Fibroblast of peridontal ligament (primary cell): ENCODE measurements around the gene STX10.

Experiments
- DNase-seq: peaks from one replicate; pipeline ENCODE4 v3.0.0-alpha.2; 2010; ENCODE audit errors: extremely low read depth

Gene STX10

DNA sequence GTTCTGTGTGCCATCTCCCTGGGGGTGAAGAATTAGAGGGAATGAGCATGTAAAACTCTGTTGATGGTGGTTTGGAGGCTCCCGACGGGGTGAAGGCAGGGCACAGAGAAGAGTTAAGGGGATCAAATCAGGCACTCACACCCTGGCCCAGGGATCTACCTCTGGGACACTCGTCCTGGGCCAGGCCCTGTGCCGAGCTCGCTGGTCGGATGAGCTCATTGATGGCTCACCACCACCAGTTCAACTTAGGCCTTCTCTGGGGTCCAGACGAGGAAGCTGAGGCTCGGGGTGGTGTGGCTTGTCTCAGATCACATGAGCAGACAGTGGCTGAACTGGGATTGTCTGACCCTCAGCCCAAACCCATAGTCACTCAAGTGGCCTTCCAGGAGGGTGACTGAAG is 30.5 kb downstream of the STX10 start:
- no peak for DNase-seq

DNA sequence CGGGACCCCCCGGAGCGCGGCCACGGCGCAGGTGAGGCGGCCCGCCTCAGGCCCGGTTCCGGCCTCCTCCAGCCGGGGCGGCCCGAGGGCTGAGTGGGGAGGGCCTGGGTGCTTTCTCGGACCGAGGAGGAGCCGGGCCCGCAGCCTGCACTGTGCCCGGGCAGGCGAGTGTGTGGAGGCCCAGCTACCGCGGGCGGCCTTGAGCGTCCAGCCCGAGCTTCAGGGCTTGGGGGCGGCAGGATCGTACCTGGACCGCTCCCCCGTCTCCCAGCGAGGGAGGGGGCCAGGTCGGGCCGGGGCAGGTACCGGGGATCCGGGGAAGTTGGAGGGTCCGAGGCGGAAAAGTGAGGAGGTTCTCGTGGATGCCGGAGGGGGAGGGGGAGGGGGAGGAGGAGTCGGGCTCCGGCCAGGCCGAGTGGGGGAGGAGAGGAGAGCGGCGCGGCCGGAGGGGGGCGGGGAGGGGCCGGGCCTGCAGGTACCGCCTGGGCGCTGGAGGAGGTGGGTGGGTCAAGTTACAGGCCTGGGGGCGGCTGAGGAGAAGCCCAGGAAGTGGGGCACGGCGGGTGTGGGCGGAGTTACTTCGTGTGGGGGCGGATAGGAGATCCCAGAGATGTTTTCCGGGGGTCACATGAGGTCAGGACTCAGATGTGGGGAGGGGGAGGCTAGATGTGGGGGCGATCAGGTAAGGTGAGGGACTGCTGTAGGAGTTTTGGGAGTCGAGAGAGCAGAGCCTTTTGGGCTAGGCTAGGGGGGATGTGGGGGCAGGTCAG is 31.6 kb downstream of the STX10 start:
- no peak for DNase-seq

DNA sequence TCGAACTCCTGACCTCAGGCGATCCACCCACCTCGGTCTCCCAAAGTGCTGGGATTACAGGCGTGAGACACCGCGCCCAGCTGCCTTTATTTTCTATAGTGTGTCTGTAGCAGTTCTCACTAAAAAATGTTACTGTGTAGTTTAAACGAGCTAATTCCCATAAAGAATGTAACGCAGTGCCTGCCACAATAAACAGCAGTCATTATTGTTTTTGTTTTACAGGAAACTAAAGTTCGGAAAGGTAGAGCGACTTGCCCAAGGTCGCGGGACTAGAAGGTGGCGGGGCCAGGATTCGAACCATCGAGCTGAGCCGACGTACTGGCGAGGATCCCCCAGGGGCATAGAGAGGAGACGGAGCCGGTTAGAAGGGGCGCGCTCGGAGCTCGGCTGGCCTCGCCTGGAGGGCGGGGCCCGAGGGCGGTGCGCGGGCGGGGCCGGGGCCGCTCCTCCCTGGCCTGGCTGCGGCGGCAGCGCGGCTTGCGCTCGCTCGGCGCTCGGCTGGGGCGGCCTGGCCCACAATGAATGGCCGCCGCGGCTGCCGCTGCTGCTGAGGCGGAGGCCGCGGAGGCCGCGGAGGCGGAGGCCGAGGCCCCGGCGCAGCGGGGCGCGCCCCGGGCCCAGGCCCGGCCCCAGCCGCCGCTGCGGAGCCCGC is 32.3 kb downstream of the STX10 start, which contains the start of gene NACC1:
NACC1 (plus strand) TSS at position 493 of the 652 bp plus-strand sequence. CDS start 16,944 bp downstream, outside the sequence.
- DNase-seq, result peak; percentile 79

DNA sequence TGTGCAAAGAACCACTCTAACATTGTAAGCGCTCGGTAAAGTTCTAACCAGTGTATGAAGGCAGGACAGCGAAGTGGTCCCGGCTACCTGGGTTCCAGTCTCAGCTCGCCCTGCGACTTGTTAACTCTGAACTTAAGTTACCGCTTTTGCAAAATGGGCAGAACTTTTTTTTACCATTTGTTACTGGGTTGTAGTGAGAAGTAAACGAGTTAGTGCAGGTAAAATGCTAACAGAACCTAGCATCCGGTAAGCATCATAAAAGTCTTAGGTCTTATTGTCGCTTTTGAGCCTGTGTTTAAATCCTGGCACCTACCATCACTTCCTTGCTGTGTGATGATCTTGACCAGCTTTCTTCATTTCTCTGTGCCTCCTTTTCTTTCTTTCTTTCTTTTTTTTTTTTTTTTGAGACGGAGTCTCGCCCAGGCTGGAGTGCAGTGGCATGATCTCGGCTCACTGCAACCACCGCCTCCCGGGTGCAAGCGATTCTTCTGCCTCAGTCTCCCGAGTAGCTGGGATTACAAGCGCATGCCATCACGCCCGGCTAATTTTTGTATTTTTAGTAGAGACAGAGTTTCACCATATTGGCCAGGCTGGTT is 32.9 kb downstream of the STX10 start:
- DNase-seq, result no peak

DNA sequence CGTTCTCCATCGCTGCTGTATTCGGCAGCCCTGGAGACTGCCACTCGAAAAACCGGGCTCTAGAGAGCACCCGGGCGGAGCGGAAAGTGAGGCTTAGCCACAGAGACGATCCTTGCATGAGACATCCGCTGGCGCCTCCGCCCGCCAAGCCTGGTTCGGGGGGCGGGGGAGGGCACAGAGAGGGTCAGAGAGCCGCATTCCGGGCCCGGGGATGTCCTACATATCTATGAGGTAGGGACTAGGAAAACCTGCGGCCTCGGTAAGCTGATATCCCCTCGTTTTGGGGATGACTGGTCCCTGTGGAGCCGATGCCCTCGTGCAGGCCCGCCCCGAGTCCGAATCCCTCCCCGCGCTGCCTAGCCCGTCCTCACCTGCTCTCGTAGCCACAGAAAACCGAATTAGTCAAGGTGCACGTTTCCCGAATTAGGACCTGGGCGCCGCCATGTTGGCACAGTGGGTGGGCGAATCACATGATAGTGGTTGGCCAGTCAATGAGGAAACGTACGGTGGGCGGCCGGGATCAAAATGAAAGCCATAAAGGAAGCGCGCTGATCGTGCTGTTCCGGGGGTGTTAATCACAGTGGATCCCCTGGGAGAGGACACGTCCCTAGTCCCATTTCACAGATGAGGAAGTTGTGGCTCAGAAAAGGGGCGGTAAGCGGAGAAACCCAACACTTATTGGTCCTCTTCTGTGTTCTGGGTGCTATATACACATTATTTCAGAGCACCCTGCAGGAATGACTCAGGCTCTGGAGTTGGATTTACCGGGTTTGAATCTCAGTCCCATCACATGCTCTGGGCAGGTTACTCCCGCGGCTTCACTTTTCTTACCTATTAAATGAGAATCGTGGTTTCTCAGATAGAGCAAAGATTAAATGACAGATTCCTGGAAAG is 33.6 kb downstream of the STX10 start, which contains the start of gene TRMT1:
TRMT1 (minus strand) TSS at position 459 of the 894 bp plus-strand sequence; CDS start at position 118, 341 bp downstream.
- peak; percentile 91 for DNase-seq

DNA sequence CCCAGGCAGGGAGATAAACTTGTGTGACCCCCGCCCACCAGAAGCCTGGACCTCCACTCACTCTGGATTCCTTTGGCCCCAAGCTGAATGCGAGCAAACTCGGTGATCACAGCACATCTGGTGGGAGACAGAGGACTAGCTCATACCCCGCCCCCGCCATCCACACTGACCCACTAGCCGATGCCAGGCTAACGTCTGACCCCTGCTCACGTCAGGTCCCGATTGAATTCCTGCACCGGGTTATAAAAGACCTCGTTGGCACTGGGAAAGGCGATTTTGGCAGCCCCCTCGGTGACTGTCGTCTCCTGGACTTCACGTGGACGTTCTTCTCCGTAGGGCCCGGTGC is 34.3 kb downstream of the STX10 start:
- DNase-seq, result no peak

DNA sequence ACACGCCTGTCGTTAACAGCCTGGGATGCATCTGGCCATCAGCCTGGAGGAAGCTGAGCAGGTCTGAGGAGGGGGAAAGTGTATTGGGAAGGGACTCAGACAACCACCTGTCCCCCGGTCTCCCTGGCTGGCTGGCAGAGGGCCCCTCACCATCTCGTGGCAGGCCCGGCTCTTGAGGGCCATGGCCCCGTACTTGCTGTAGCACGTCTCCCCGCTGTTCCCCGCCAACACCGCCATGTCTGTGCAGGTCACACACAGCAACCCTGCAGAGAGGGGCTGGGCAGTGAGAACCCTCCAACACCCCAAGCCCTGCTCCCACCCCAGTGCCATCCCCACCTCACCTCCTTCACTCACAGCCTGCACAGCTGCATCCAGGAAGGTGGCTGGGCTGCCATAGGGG is 37.6 kb downstream of the STX10 start:
- DNase-seq, result no peak

DNA sequence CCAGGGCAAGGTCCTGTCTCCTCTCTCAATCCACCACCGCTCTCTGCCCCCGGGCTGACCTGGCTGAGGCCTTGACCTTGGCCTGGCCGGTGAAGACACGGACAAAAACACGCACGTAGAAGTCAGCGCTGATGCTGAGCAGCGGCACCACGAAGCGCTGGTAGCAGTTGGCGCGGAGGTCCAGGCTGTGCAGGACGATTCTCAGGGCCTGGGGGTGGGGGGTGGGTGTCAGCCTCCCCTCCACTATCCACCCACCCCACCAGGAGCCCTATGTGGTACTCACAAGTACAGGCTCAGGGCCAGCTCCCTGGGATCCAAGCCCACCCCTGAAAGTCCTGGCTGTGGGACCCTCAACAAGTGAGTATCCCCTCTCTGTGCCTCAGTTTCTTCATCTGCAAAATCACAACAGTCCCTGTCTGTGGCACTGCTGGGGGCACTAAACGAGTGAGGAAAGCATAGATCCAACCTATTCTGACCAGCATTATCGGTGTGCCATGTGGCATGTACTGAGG is 40.0 kb downstream of the STX10 start:
- no peak for DNase-seq

DNA sequence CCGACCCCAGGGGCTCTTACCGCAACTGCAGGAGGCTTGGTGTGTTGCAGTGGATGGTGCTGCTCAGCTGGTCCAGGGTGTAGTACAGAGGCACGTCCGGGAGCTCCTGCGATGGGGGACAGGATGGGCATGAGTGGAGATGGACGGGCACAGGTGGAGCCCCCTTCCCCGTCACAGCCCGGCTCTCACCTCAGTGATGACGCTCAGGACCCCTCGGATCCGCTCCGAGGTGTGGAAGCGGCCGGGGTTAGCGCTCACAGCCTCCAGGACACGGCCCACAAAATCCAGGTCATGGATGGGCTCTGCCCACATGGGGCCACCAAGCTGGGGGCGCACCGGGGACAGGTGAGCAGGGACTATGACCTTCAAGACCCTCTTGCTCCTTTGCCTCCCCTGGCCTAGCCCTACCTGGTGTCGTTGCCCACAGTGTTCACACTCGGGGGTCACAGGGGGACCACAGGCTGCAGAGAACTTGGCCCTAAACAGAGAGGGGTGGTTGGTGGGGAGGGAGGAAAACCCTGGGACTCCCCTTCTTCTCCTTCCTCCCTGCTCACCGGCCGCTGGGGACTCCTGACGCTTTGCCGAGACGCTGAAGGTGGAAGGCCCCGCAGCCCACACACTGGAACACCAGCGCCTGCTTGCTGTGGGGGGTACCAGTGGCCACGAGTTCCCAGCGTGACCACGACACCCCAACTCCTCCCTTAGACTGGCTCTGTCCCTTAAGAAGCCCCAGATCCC is 40.6 kb downstream of the STX10 start:
- no peak for DNase-seq

DNA sequence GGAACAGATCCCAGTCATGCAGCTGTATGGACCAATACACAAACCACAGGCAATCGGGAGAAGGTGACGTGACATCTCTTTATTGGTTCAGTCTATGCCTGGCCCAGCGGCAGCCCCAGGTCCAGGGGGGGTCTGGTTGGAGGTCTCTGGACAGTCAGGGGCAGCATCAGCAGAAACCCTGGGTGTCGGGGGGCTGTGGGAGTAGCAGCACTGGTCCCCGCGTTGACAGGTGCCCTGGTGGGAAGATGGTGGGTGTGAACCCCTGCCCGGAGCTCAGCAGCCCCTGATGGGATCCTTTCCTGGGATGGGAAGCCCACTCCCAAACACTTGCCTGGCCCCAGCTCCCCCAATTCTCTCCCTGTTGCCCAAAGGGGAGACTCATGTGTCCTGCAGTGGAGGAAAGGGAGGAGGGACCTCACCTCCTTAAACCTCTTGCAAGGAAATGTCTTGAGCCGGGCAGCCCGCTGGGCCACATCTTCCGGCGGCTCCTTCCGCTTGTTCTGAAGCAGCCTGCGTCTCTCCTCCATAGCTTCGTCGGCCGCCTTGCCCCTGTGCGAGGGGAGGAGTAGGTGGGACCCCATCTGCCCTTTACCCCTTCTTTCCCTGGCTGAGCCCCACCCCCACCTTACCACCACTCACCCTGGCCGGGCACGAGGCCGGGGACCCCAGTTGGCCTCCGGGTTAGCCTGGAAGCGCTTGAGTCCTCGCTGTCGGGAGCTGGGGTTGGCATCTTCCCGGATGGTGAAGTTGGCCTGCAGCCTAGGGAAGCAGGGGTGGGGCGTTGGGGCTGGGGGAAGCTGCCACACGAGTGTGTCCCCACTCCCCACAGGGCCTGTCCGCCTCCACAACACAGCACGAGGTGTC is 45.1 kb downstream of the STX10 start:
- no peak for DNase-seq

DNA sequence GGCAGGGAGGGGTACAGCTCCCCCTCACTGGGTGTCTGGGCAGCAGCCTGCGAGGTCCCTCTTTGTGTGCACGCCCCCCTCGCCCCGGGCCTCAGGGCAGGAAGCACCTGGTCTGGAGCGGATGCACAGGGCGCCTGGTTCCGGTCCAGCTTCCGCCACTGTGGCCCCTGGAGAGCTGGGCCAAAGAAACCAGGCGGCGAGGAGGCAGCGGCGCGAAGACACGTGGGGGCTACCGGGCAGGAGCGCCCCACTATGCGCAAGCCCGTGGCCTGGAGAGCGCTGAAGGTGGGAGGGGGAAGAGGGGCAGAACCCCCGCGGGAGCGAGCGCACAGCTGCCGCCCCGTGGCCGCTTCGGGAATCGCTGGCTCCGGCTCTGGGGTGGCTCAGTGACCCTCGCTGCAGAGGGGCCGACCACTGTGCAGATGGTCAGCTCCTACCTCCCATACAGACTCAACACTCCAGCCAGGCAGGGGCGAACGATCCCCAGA is 45.8 kb downstream of the STX10 start:
- no peak for DNase-seq

DNA sequence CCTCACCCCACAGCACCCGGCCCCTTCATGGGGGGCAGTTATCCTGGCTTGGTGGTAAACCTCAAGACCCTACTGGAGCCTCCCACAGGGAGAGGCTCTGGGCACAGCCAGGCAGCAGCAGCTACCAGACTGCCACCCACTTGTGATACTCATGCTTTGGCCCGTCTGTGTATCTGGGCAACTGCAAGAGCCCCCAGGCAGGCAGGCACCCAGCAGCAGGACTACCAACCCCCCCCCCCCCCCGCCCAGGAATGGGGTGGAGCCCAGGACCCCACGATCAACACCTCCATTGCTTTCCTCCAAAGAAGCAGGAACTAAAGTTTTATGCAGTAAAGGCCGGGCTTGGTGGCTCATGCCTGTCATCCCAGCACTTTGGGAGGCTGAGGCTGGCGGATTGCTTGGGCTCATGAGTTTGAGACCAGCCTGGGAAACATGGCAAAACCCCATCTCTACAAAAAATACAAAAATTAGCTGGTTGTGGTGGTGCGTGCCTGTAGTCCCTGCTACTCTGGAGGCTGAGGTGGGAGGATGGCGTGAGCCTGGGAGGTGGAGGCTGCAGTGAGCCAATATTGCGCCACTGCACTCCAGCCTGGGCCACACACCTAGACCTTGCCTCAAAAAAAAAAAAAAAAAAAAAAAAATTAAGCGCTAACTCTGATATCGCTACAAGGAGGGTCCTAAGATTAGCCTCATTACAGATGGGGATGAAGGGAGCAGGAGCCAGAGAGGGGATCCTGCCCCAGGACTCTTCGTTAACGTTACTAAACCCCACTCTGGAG is 46.4 kb downstream of the STX10 start:
- no peak for DNase-seq

DNA sequence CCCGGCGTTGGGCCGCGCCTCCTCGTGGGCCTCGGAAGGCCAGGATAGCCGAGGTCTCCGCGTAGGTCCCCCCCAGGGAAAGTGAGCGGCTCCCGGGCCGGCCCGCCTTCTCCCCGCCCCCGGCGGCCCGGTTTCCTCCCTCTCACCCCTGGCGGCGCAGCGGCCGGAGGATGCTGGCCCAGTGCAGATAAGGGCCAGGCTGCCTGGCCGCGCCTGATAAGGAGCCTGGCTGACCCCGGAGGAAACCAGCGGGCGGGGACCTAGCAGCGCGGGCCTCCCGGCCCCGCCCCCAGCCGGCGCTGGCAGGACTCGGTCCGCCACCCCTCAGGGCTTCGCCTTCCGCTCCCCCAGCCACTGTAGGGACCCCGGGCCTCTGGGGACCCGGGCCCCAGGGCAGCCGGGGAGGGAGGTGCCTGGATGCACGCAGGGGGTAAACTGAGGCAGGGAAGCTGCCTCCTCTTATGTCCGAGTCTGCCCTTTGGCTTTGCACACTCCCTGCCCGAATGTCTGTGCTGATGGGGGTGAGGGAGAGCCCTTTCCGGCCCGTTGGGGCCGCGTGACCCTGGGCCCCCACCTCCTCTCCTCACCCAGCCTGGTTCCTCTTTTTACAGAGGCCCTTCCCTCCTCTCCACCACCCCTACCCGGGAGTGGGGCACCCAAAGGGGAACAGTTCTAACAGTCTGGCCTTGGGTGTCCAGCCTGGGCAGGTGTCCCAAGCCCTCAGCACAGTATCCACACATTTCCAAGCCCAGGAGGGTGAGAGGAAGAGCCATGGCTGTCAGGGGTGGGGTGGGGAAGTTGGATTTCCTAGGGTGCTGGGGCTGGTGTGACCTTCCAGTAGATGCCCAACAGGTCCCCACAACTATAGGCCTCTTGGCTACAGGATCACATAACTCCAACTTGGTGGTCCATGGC is 47.3 kb downstream of the STX10 start, which contains the start of gene LYL1:
LYL1 (minus strand) TSS at position 193 of the 915 bp plus-strand sequence. CDS start 1,687 bp downstream, outside the sequence.
- DNase-seq, result no peak

DNA sequence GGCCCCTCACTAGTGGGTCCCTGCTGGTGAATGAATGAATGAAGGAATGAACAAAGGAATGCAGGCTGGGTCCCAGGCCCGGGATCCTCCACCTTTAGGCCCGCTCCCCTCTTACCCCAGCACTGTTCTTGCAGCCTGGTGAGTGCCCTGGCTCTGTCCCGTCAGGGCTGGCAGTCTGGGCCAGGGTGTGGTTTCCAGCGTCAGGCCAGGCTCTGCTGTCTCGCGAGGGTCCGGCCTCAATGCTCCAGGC is 47.8 kb downstream of the STX10 start:
- peak; percentile 53 for DNase-seq

DNA sequence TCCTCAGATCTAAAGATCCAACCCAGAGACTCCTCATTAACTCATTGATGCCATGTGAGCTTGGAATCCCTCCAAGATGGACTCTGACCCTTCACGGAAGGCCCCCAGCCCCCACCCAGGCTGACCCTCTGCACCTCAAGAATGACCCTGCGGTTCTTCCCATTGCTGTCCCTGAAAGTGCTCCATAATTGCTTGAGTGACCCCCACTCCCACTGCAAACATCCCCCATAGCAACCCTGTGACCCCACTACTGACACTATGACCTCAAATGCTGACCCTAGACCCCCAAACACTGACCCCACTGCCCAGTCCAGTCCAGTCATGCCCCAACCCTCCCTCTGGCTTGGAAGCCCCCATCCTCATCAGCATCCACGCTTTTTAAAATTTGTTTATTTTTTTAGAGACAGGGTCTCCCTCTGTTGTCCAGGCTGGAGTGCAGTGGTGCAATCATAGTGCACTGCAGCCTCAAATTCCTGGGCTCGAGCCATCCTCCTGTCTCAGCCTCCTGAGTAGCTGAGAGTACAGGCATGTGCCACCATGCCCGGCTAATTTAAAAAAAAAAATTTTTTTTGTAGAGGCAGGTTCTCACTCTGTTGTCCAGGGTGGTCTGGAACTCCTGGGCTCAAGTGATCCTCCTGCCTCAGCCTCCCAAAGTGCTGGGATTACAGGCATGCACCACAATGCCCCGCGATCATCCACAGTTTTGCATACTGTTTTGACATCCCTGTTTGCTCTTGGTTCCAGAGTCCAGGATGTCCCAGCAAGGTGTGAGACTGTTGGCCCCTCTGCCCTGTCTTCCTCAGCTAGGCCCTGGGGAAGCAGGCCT is 48.4 kb downstream of the STX10 start:
- no peak for DNase-seq

DNA sequence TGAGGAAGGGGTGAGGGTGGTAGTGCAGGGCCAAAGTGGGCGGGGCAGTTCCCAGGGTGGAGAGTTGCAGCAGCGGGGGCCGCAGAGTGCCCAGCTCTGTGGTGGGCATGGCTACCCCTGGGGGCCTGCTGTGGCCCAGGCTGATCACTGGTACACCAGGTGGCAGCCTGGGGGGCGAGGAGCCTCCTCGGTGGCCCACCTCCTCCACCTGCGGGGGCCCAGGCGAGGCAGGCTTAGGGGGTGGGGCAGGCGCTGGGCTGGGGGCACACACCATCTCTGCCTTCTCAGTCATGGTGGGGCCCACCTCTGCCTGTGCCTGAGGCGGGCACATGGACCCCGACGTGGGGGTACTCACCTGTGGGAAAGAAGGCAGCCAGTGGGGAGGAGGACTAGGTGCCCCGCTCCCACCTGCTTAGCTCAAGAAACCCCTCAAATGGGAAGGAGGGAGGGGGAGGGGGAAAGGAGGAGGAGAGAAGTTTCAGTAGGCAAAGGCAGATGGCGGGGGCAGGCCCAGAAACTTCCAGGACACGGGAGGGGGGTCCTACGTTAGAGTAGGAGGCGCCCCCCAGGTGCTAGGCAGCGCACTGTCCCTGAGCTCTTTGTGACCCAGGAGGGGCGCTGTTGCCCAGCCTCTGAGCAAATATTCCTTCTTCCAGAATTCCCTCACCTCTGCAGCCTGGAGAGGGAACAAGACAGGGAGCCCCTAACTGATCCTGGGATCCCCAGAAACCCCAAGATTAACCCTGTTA is 49.2 kb downstream of the STX10 start:
- DNase-seq, result no peak
